Right lobe of liver (tissue), 4 donors: ENCODE measurements around the gene RAB1A.
"Not testable (repeated sequence)": the region's sequence is repeated elsewhere in the genome, so short reads cannot be mapped to it uniquely, and the experiment has no call there.

Experiments used
- POLR2A ChIP-seq: fragments of 450-650 bp; IDR thresholded peaks from one replicate; pipeline ENCODE4 v1.6.1; 2017; ENCODE audit warnings: antibody characterized with exemption, mild to moderate bottlenecking
- TF ChIP-seq, protein P1 (sequence below), 4 donors: fragments of 200-600 bp in 3 of 4; fragments of 450-650 bp in 1 of 4; IDR thresholded peaks; one replicate each; pipeline versions ENCODE4 v1.5.1 to v1.8.0; 2016 to 2022; ENCODE audit warnings: antibody characterized with exemption in 4 of 4, mild to moderate bottlenecking in 2 of 4
- donor health status: DM: no; HTN: no; CAD: no.
- donor health status: DM: no; HTN: no; CAD: no.
- donor health status: DM: no; HTN: yes; CAD: no.

GRCh38 chr2:65174031-65174430 lies 44.1 kb upstream of the RAB1A start:
- TF ChIP-seq, protein P1, sequence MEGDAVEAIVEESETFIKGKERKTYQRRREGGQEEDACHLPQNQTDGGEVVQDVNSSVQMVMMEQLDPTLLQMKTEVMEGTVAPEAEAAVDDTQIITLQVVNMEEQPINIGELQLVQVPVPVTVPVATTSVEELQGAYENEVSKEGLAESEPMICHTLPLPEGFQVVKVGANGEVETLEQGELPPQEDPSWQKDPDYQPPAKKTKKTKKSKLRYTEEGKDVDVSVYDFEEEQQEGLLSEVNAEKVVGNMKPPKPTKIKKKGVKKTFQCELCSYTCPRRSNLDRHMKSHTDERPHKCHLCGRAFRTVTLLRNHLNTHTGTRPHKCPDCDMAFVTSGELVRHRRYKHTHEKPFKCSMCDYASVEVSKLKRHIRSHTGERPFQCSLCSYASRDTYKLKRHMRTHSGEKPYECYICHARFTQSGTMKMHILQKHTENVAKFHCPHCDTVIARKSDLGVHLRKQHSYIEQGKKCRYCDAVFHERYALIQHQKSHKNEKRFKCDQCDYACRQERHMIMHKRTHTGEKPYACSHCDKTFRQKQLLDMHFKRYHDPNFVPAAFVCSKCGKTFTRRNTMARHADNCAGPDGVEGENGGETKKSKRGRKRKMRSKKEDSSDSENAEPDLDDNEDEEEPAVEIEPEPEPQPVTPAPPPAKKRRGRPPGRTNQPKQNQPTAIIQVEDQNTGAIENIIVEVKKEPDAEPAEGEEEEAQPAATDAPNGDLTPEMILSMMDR (IDR thresholded peaks at IDR 0.05) = not testable (repeated sequence)
- not testable (repeated sequence) for TF ChIP-seq POLR2A
